HCT116 (cell line): ENCODE results near the gene SLC9A9. TPM values are rescaled to one million over a fixed set of nuclear protein-coding genes. Genes with fewer than 3 reads are reported as not detected.

Source experiments
- ATAC-seq: fragments of 200-7000 bp; cut with Tn5 transposase; 2 replicates; pipeline ENCODE4 v1.9.1; 2020; ENCODE audit warnings: mild to moderate bottlenecking, moderate library complexity
- BruUV-seq: library from RNA; stranded (reverse); fragments of 400-500 nt; replicated peaks from 2 replicates; lab custom pipeline; 2021; lab: Mats Ljungman, UMichigan
- CTCF ChIA-PET: fragments of 300-600 bp; sonication (Branson Sonifier 250); formaldehyde crosslinking; loops from one replicate; lab custom pipeline; 2021; ENCODE audit warnings: antibody characterized with exemption; lab: Charles Lee
- POLR2A ChIA-PET: fragments of 300-600, 350-600 bp; sonication (Branson Sonifier 250); formaldehyde crosslinking; loops from one replicate; lab custom pipeline; 2021; ENCODE audit warnings: antibody characterized with exemption; lab: Charles Lee
- RAD21 ChIA-PET, 2 experiments: fragments of 300-600 bp; sonication (Branson Sonifier 250); formaldehyde crosslinking; loops; one replicate each; lab custom pipeline; 2023; ENCODE audit warnings: low total read pairs in 2 of 2; ENCODE audit not compliant: uncharacterized antibody in 2 of 2, unreplicated experiment in 2 of 2, low non-redundant PET in 1 of 2; lab: Charles Lee
- DNase-seq: peaks from one replicate; pipeline ENCODE4 v3.0.0-alpha.2; 2010; ENCODE audit warnings: low read depth, low spot score
- H2AFZ ChIP-seq: fragments of 200-600 bp; shearing (Covaris generic), sonication (generic); 2 replicates; pipeline ENCODE4 v1.6.1; 2017; ENCODE audit warnings: low read depth, mixed run types, mixed read lengths, antibody characterized with exemption, low read length; ENCODE audit not compliant: poor library complexity, severe bottlenecking
- H3K27ac ChIP-seq: 2 replicates; pipeline ENCODE4 v1.5.1; 2012; ENCODE audit warnings: low read depth, low read length
- H3K27me3 ChIP-seq: fragments of 200-600 bp; sonication (generic); 2 replicates; pipeline ENCODE4 v1.6.1; 2016; ENCODE audit warnings: mixed run types, low read length, mixed read lengths; ENCODE audit not compliant: insufficient read depth
- H3K36me3 ChIP-seq, 2 experiments: fragments of 200-500 bp in 1 of 2; fragments of 200-600 bp in 1 of 2; sonication (Bioruptor generic) in 1 of 2; sonication (generic) in 1 of 2; 2 replicates each; pipeline versions ENCODE4 v1.5.1 to v1.6.1; 2014 to 2016; ENCODE audit warnings: low read length in 2 of 2, inconsistent platforms in 1 of 2, mixed read lengths in 1 of 2, mixed run types in 1 of 2; ENCODE audit not compliant: insufficient read depth in 2 of 2, control insufficient read depth in 1 of 2
- H3K4me1 ChIP-seq, 2 experiments: fragments of 200-600 bp in 1 of 2; sonication (generic) in 1 of 2; 2 replicates each; pipeline versions ENCODE4 v1.5.1 to v1.6.1; 2012 to 2017; ENCODE audit warnings: low read length in 2 of 2, inconsistent platforms in 1 of 2, mild to moderate bottlenecking in 1 of 2, mixed read lengths in 1 of 2, mixed run types in 1 of 2, moderate library complexity in 1 of 2; ENCODE audit not compliant: insufficient read depth in 2 of 2, control insufficient read depth in 1 of 2
- H3K4me2 ChIP-seq: fragments of 200-600 bp; sonication (generic); 2 replicates; pipeline ENCODE4 v1.6.1; 2017; ENCODE audit warnings: mixed run types, low read length, mixed read lengths
- H3K4me3 ChIP-seq, 2 experiments: fragments of 200-600 bp in 1 of 2; sonication (generic) in 1 of 2; replicated peaks in 1 of 2; 2 replicates each; pipeline ENCODE4 v1.5.1; 2011 to 2016; ENCODE audit warnings: low read length in 2 of 2, control low read depth in 1 of 2, low read depth in 1 of 2, mild to moderate bottlenecking in 1 of 2, mixed read lengths in 1 of 2, mixed run types in 1 of 2
- H3K79me2 ChIP-seq: fragments of 200-600 bp; sonication (generic); 2 replicates; pipeline ENCODE4 v1.6.1; 2017; ENCODE audit warnings: mild to moderate bottlenecking, mixed run types, low read length, moderate library complexity, mixed read lengths; ENCODE audit not compliant: insufficient read depth
- H3K9ac ChIP-seq: fragments of 200-600 bp; sonication (generic); 2 replicates; pipeline ENCODE4 v1.6.1; 2016; ENCODE audit warnings: low read length, mixed read lengths
- H3K9me2 ChIP-seq: fragments of 200-600 bp; sonication (generic), shearing (Covaris generic); 2 replicates; pipeline ENCODE4 v1.6.1; 2017; ENCODE audit warnings: mixed run types, mild to moderate bottlenecking, moderate library complexity; ENCODE audit not compliant: insufficient read depth
- H3K9me3 ChIP-seq, 2 experiments: fragments of 200-500 bp in 1 of 2; fragments of 200-600 bp in 1 of 2; sonication (Bioruptor generic) in 1 of 2; sonication (generic) in 1 of 2; 2 replicates each; pipeline ENCODE4 v1.6.1; 2014 to 2017; ENCODE audit warnings: low read length in 2 of 2, mixed read lengths in 2 of 2, inconsistent platforms in 1 of 2, low read depth in 1 of 2, mild to moderate bottlenecking in 1 of 2, mixed run types in 1 of 2, moderate library complexity in 1 of 2; ENCODE audit not compliant: control insufficient read depth in 1 of 2, insufficient read depth in 1 of 2
- H4K20me1 ChIP-seq: fragments of 200-600 bp; sonication (generic), shearing (Covaris generic); 2 replicates; pipeline ENCODE4 v1.6.1; 2017; ENCODE audit warnings: mixed run types, mild to moderate bottlenecking, moderate library complexity; ENCODE audit not compliant: insufficient read depth
- CBX3 ChIP-seq: IDR thresholded peaks from 2 replicates; pipeline ENCODE4 v1.6.1; 2012; ENCODE audit warnings: low read depth
- CEBPB ChIP-seq: IDR thresholded peaks from 2 replicates; pipeline ENCODE4 v1.6.1; 2012; ENCODE audit warnings: low read depth
- ELF1 ChIP-seq: IDR thresholded peaks from 2 replicates; pipeline ENCODE4 v1.6.1; 2012; ENCODE audit warnings: low read depth, borderline replicate concordance
- EZH2 ChIP-seq: fragments of 200-600 bp; sonication (generic); IDR thresholded peaks from 2 replicates; pipeline ENCODE4 v1.6.1; 2017; ENCODE audit warnings: antibody characterized with exemption, mixed run types
- EZH2phosphoT487 ChIP-seq: fragments of 200-600 bp; IDR thresholded peaks from 2 replicates; pipeline ENCODE4 v1.6.1; 2018; ENCODE audit warnings: antibody characterized with exemption, borderline replicate concordance
- JUND ChIP-seq: IDR thresholded peaks from 2 replicates; pipeline ENCODE4 v1.6.1; 2012
- POLR2AphosphoS5 ChIP-seq: IDR thresholded peaks from 2 replicates; pipeline ENCODE4 v1.6.1; 2011; ENCODE audit warnings: mild to moderate bottlenecking, low read depth, low read length, moderate library complexity
- RAD21 ChIP-seq: IDR thresholded peaks from 2 replicates; pipeline ENCODE4 v1.6.1; 2012; ENCODE audit warnings: low read depth, mild to moderate bottlenecking
- SIN3A ChIP-seq: IDR thresholded peaks from 2 replicates; pipeline ENCODE4 v1.6.1; 2012; ENCODE audit warnings: low read depth
- SP1 ChIP-seq: IDR thresholded peaks from 2 replicates; pipeline ENCODE4 v1.6.1; 2012; ENCODE audit warnings: low read depth
- SRF ChIP-seq: IDR thresholded peaks from 2 replicates; pipeline ENCODE4 v1.6.1; 2012; ENCODE audit warnings: low read depth
- YY1 ChIP-seq: IDR thresholded peaks from 2 replicates; pipeline ENCODE4 v1.6.1; 2011; ENCODE audit warnings: low read length, low read depth, moderate library complexity, mild to moderate bottlenecking; ENCODE audit not compliant: insufficient replicate concordance; ENCODE audit errors: extremely low read depth
- ZFX ChIP-seq: fragments of 450-650 bp; IDR thresholded peaks from 2 replicates; pipeline ENCODE4 v1.6.1; 2017
- ZNF274 ChIP-seq: fragments of 200-500 bp; sonication (Bioruptor generic); IDR thresholded peaks from 2 replicates; pipeline ENCODE4 v1.6.1; 2014; ENCODE audit warnings: mild to moderate bottlenecking, low read depth, low read length, inconsistent platforms
- intact Hi-C: fragments of 100-400 bp; cut with micrococcal nuclease; formaldehyde crosslinking; loops from 2 replicates; pipeline ENCODE4 v1.10.0; 2022
- total RNA-seq: library from RNA; stranded (reverse); gene quantifications from one replicate; pipeline ENCODE4 v1.2.1, GENCODE V29; 2021; ENCODE audit not compliant: unreplicated experiment
- TF ChIP-seq, protein P1 (sequence below), 3 experiments: fragments of 200-600 bp in 1 of 3; sonication (generic) in 1 of 3; IDR thresholded peaks in 2 of 3; conservative IDR thresholded peaks in 1 of 3; 2 replicates each; pipeline ENCODE4 v1.5.1; 2012 to 2017; ENCODE audit warnings: low read depth in 2 of 3, low read length in 2 of 3, antibody characterized with exemption in 1 of 3, borderline replicate concordance in 1 of 3, control low read depth in 1 of 3, mild to moderate bottlenecking in 1 of 3, mixed read lengths in 1 of 3, mixed run types in 1 of 3, moderate library complexity in 1 of 3; ENCODE audit not compliant: insufficient read depth in 1 of 3
- TF ChIP-seq, protein P2 (sequence below): IDR thresholded peaks from 2 replicates; pipeline ENCODE4 v1.6.1; 2012
- TF ChIP-seq, protein P3 (sequence below): IDR thresholded peaks from 2 replicates; pipeline ENCODE4 v1.6.1; 2012
- TF ChIP-seq, protein P4 (sequence below): IDR thresholded peaks from 2 replicates; pipeline ENCODE4 v1.6.1; 2011; ENCODE audit warnings: mild to moderate bottlenecking, low read length, moderate library complexity; ENCODE audit not compliant: insufficient replicate concordance; ENCODE audit errors: extremely low read depth
- TF ChIP-seq, protein P5 (sequence below): IDR thresholded peaks from 2 replicates; pipeline ENCODE4 v1.6.1; 2012; ENCODE audit warnings: low read depth

SLC9A9 gene
- total RNA-seq, 1 experiment from 2014 or later: 0.20 TPM

DNA sequence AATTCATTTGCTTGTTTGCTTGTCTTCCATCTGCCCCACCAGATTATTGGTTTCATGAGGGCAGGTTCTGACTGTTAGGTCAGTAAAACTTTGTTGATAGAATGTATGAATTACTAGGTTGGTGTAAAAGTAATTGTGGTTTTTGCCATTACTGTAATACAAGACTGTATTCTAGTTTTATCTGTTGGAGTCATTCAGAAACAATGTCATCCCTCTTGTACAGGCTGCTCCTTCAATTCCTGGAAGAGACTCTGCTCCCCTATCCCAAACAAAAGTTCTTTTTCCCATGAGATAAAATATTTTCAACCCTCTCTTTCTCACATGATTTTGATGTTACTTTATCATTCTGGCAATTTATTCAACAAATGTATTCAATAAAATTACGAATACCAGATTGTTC is 613.7 kb downstream of the SLC9A9 start:
- POLR2A ChIA-PET: no interaction called here

More for the DNA sequence above, 613.7 kb downstream of the SLC9A9 start:
- intact Hi-C loops: no loop called here
- no peaks in the 10 kb centered on the region for H3K79me2 ChIP-seq
- no peak overlapping the region for H3K4me3 ChIP-seq
- no peak for ATAC-seq
- H3K9ac ChIP-seq: no peak overlapping the region
- BruUV-seq: no TSS peak
- H3K9me3 ChIP-seq: no peaks in the 10 kb centered on the region
- TF ChIP-seq SIN3A (no peak), CEBPB (no peak), SP1 (no peak), ZFX (no peak), POLR2AphosphoS5 (no peak), EZH2phosphoT487 (no peak), ZNF274 (no peak), EZH2 (no peak), ELF1 (no peak), CBX3 (no peak), JUND (no peak), YY1 (no peak), SRF (no peak), RAD21 (no peak)
- TF ChIP-seq, protein P1, sequence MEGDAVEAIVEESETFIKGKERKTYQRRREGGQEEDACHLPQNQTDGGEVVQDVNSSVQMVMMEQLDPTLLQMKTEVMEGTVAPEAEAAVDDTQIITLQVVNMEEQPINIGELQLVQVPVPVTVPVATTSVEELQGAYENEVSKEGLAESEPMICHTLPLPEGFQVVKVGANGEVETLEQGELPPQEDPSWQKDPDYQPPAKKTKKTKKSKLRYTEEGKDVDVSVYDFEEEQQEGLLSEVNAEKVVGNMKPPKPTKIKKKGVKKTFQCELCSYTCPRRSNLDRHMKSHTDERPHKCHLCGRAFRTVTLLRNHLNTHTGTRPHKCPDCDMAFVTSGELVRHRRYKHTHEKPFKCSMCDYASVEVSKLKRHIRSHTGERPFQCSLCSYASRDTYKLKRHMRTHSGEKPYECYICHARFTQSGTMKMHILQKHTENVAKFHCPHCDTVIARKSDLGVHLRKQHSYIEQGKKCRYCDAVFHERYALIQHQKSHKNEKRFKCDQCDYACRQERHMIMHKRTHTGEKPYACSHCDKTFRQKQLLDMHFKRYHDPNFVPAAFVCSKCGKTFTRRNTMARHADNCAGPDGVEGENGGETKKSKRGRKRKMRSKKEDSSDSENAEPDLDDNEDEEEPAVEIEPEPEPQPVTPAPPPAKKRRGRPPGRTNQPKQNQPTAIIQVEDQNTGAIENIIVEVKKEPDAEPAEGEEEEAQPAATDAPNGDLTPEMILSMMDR (IDR thresholded peaks at IDR 0.05 in 2 of 3, conservative IDR thresholded peaks at IDR 0.05 in 1 of 3; ENCODE audit: borderline replicate concordance in 1 of 3, insufficient read depth in 1 of 3, low read depth in 2 of 3, low read length in 2 of 3): no peak
- TF ChIP-seq, protein P2, sequence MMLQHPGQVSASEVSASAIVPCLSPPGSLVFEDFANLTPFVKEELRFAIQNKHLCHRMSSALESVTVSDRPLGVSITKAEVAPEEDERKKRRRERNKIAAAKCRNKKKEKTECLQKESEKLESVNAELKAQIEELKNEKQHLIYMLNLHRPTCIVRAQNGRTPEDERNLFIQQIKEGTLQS: no peak
- TF ChIP-seq, protein P3, sequence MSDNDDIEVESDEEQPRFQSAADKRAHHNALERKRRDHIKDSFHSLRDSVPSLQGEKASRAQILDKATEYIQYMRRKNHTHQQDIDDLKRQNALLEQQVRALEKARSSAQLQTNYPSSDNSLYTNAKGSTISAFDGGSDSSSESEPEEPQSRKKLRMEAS: no peak
- TF ChIP-seq, protein P4, sequence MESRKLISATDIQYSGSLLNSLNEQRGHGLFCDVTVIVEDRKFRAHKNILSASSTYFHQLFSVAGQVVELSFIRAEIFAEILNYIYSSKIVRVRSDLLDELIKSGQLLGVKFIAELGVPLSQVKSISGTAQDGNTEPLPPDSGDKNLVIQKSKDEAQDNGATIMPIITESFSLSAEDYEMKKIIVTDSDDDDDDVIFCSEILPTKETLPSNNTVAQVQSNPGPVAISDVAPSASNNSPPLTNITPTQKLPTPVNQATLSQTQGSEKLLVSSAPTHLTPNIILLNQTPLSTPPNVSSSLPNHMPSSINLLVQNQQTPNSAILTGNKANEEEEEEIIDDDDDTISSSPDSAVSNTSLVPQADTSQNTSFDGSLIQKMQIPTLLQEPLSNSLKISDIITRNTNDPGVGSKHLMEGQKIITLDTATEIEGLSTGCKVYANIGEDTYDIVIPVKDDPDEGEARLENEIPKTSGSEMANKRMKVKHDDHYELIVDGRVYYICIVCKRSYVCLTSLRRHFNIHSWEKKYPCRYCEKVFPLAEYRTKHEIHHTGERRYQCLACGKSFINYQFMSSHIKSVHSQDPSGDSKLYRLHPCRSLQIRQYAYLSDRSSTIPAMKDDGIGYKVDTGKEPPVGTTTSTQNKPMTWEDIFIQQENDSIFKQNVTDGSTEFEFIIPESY: no peak
- TF ChIP-seq, protein P5, sequence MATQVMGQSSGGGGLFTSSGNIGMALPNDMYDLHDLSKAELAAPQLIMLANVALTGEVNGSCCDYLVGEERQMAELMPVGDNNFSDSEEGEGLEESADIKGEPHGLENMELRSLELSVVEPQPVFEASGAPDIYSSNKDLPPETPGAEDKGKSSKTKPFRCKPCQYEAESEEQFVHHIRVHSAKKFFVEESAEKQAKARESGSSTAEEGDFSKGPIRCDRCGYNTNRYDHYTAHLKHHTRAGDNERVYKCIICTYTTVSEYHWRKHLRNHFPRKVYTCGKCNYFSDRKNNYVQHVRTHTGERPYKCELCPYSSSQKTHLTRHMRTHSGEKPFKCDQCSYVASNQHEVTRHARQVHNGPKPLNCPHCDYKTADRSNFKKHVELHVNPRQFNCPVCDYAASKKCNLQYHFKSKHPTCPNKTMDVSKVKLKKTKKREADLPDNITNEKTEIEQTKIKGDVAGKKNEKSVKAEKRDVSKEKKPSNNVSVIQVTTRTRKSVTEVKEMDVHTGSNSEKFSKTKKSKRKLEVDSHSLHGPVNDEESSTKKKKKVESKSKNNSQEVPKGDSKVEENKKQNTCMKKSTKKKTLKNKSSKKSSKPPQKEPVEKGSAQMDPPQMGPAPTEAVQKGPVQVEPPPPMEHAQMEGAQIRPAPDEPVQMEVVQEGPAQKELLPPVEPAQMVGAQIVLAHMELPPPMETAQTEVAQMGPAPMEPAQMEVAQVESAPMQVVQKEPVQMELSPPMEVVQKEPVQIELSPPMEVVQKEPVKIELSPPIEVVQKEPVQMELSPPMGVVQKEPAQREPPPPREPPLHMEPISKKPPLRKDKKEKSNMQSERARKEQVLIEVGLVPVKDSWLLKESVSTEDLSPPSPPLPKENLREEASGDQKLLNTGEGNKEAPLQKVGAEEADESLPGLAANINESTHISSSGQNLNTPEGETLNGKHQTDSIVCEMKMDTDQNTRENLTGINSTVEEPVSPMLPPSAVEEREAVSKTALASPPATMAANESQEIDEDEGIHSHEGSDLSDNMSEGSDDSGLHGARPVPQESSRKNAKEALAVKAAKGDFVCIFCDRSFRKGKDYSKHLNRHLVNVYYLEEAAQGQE: no peak
- TF ChIP-seq, all 23 proteins: peak for 0
- no peaks in the 10 kb centered on the region for H3K4me1 ChIP-seq
- H3K36me3 ChIP-seq: no peaks in the 10 kb centered on the region
- ChIA-PET CTCF (no interaction called here), RAD21 (no interaction called here)
- DNase-seq: no peak
- no peaks in the 10 kb centered on the region for H3K9me2 ChIP-seq
- H3K27ac ChIP-seq: no peak overlapping the region
- no peak overlapping the region for H3K4me2 ChIP-seq
- no peaks in the 10 kb centered on the region for H3K27me3 ChIP-seq
- no peak overlapping the region for H2AFZ ChIP-seq
- no peaks in the 10 kb centered on the region for H4K20me1 ChIP-seq
